ENCODE measurements around the gene CROCC. TPM values are rescaled to one million over a fixed set of nuclear protein-coding genes. Genes with fewer than 3 reads are reported as not detected.

Gene CROCC
- total and polyA plus RNA-seq, 9 of the 15 experiments (the other 6 are each of a cell fraction or from before 2014, with no cell fraction given) = 0.17 to 15.4 (median 7.6) TPM

- ChIA-PET POLR2A (no interaction called here), CTCF (ENCODE audit: low intra/inter-chr PET ratio) (no interaction called here)
- FAIRE-seq (no peak), ATAC-seq (no peak), DNase-seq (ENCODE audit: extremely low read depth in 1 of 4, low spot score in 3 of 4) (no peak)
- Histone ChIP-seq H3K4me3 (no peak overlapping the region), H3K27me3 (ENCODE audit: control insufficient read depth in 2 of 2, insufficient read depth in 2 of 2, low read length in 2 of 2) (peaks cover 21 to 32% of the 10 kb centered on the region in 2 experiments; a peak in 4 of 5 replicates), H3K9me3 (replicated peaks; ENCODE audit: control insufficient read depth, insufficient read depth, low read depth, low read length) (no peaks in the 10 kb centered on the region), H3K4me1 (replicated peaks in 1 of 2; ENCODE audit: control insufficient read depth in 2 of 2, insufficient read depth in 2 of 2, low read length in 2 of 2) (peaks cover 0 to 49% of the 10 kb centered on the region in 2 experiments; a peak in 2 of 5 replicates), H4K20me1 (replicated peaks; ENCODE audit: control insufficient read depth, insufficient read depth, low read length) (peaks cover 21% of the 10 kb centered on the region; the same call in 1 of the 2 replicates), H3K79me2 (ENCODE audit: control insufficient read depth, insufficient read depth, low read length) (no peaks in the 10 kb centered on the region), H3K9ac (ENCODE audit: insufficient read depth in 1 of 2, low read depth in 2 of 2, low read length in 2 of 2) (peak overlapping the region in 1 of 2 experiments; percentile 24; a peak in 2 of 4 replicates), H2AFZ (ENCODE audit: low read depth, low read length) (no peak overlapping the region), H3K4me2 (ENCODE audit: insufficient read depth, low read length) (no peak overlapping the region), H3K36me3 (ENCODE audit: control insufficient read depth, insufficient read depth, low read length) (no peaks in the 10 kb centered on the region), H3K27ac (ENCODE audit: extremely low read depth, low read depth, low read length) (no peak overlapping the region), H3K9me1 (ENCODE audit: control insufficient read depth, insufficient read depth, low read length) (no peaks in the 10 kb centered on the region)
- BruUV-seq (replicated peaks) = no TSS peak
- intact Hi-C loops (cut with micrococcal nuclease) = no loop called here
- 61% methylated on average over 13 of the region's 16 CpGs for WGBS (ENCODE audit: insufficient coverage, low coverage, missing lambda C conversion rate)
- in situ Hi-C loops (cut with MboI) = no loop called here
- TF ChIP-seq CAMTA2 (CRISPR knock-in tag; conservative IDR thresholded peaks at IDR 0.05) (no peak), NFIC (IDR thresholded peaks at IDR 0.05) (peak; percentile 72)
Measured at GRCh38 chr1:16976966-16977365, 55.2 kb downstream of the CROCC start.

- no peak for TF ChIP-seq MITF (IDR thresholded peaks at IDR 0.05)
- TF ChIP-seq E2F5 (CRISPR knock-in tag; IDR thresholded peaks at IDR 0.05) = no peak
- TF ChIP-seq PTRF (tag; IDR thresholded peaks at IDR 0.05) = no peak
- TF ChIP-seq ZFP1 (CRISPR knock-in tag; IDR thresholded peaks at IDR 0.05) = no peak
- no peak for TF ChIP-seq ZNF444 (CRISPR knock-in tag; IDR thresholded peaks at IDR 0.05)
- Histone ChIP-seq H3K9me1 (ENCODE audit: control insufficient read depth, insufficient read depth, low read length) (no peaks in the 10 kb centered on the region), H2AFZ (ENCODE audit: low read depth, low read length) (no peak overlapping the region), H3K4me2 (ENCODE audit: insufficient read depth, low read length) (no peak overlapping the region), H3K4me1 (replicated peaks in 1 of 2; ENCODE audit: control insufficient read depth in 2 of 2, insufficient read depth in 2 of 2, low read length in 2 of 2) (peaks cover 0 to 45% of the 10 kb centered on the region in 2 experiments; a peak in 2 of 5 replicates), H3K9ac (ENCODE audit: insufficient read depth in 1 of 2, low read depth in 2 of 2, low read length in 2 of 2) (peak overlapping the region in 1 of 2 experiments; percentile 52; a peak in 2 of 4 replicates), H3K9me3 (replicated peaks; ENCODE audit: control insufficient read depth, insufficient read depth, low read depth, low read length) (no peaks in the 10 kb centered on the region), H3K79me2 (ENCODE audit: control insufficient read depth, insufficient read depth, low read length) (no peaks in the 10 kb centered on the region), H4K20me1 (replicated peaks; ENCODE audit: control insufficient read depth, insufficient read depth, low read length) (peaks cover 21% of the 10 kb centered on the region; the same call in 1 of the 2 replicates), H3K27ac (ENCODE audit: extremely low read depth, low read depth, low read length) (no peak overlapping the region), H3K4me3 (no peak overlapping the region), H3K36me3 (ENCODE audit: control insufficient read depth, insufficient read depth, low read length) (no peaks in the 10 kb centered on the region), H3K27me3 (ENCODE audit: control insufficient read depth in 2 of 2, insufficient read depth in 2 of 2, low read length in 2 of 2) (peaks cover 21 to 29% of the 10 kb centered on the region in 2 experiments; a peak in 4 of 5 replicates)
- ChIA-PET POLR2A (interaction anchor here (1.0 kb wide), 2 partner anchors 12 to 72 kb away, joined by 5 to 7 read pairs; no protein-coding TSS in a partner anchor), CTCF (ENCODE audit: low intra/inter-chr PET ratio) (no interaction called here)
- FAIRE-seq (no peak), ATAC-seq (no peak), DNase-seq (ENCODE audit: extremely low read depth in 1 of 4, low spot score in 3 of 4) (no peak)
- WGBS (ENCODE audit: insufficient coverage, low coverage, missing lambda C conversion rate) = 53% methylated on average over 5 of the region's 5 CpGs
- intact Hi-C loops (cut with micrococcal nuclease) = no loop called here
- in situ Hi-C loops (cut with MboI) = no loop called here
- BruUV-seq (replicated peaks) = no TSS peak
Measured at GRCh38 chr1:16977377-16977776, 55.6 kb downstream of the CROCC start.
